Effector CD4-positive, alpha-beta T cell (primary cell): Measurements from ENCODE around the gene CCSER1.
"Not testable (repeated sequence)": the region's sequence is repeated elsewhere in the genome, so short reads cannot be mapped to it uniquely, and the experiment has no call there.

Experiments
- DNase-seq: peaks from one replicate; pipeline ENCODE4 v3.0.0-alpha.2; 2020

Gene CCSER1

GRCh38 chr4:91622925-91623602 is 1495.9 kb downstream of the CCSER1 start:
- no peak for DNase-seq

GRCh38 chr4:91623603-91623967 is 1496.4 kb downstream of the CCSER1 start:
- DNase-seq, result not testable (repeated sequence)

GRCh38 chr4:91630054-91630453 is 1502.9 kb downstream of the CCSER1 start:
- no peak for DNase-seq

- DNase-seq, result no peak
Measured at GRCh38 chr4:91630764-91631163, 1503.6 kb downstream of the CCSER1 start.

- DNase-seq, result no peak
Measured at GRCh38 chr4:91631335-91631734, 1504.1 kb downstream of the CCSER1 start.

GRCh38 chr4:91636083-91636482 is 1508.9 kb downstream of the CCSER1 start:
- no peak for DNase-seq
